Measurements from ENCODE around the gene EXOC2.
"Not testable (repeated sequence)": the region's sequence is repeated elsewhere in the genome, so short reads cannot be mapped to it uniquely, and the experiment has no call there.

Gene EXOC2

DNA sequence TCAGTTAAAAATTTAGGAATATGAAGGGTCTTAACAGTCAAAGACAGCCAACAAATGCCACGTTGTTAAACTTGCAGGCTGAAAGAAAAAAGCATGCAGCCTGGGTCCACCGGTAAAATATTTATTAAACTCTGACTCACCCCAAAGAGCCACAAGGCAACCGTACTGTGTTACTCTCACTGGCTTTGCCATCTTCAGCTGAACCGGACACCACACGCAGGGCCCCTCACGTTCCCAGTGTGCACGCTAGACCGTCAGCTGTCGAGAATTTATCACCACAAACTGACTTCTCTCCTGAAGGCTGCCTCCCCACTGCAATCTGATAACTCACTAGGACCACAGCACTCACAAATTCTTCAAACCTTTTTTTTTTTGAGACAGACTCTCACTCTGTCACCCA is 66.7 kb downstream of the EXOC2 start:
- peak; percentile 15 for DNase-seq

DNA sequence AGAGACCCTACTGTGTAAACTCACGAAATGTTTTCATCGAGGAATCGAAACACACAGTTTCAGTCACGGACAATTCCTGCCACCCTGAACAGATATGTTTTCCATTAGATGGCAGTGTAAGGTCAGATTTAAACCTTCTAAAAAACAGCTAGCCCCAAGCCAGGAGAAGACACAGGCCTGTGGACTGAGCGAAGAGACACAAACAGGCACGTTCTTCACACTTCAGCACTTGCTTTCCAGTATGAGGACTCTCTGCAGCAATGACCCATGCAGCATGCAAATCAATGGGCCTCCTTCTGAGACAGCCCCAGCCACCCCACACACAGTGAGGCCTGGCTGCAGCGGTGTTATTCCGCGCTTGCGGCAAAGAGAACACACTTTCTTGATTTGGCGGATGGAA is 68.0 kb downstream of the EXOC2 start:
- DNase-seq = peak; percentile 52

DNA sequence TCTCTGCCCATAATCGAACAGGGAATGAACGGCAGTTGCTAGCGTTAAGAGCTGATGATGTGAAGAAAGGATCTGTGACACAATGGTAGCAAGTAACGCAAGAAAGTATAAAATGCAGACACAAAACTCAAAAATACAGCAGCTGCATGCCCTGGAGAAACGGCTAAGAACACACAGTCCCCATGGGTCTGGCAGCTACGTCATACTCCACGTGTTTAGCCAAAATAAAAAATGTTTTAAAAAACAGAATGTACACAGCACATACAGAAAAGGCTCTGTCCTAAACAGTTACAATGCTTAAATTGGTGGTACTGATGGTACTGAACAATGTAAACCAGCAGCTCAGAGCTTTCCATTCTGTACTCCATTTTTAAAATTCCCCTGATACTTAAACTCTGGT is 70.5 kb downstream of the EXOC2 start:
- no peak for DNase-seq

DNA sequence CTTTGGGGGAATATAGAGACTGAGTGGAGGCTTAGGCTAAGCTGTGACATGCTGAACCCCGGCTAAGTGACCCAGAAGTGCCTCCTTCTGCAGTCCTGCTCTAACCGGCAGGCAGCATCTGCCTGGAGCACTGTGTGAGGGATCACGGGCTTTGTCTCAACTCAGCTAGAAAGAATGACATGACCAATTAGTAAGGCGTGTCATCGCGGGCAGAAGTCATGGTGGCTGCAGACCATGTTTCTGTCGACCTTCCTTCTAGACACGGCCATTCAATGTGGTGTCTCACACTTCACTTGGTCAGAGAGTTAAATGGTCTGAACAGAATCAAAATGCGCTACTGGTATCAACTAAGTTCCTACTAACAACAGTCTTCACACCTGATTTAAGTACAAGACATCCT is 71.0 kb downstream of the EXOC2 start:
- DNase-seq = peak; percentile 5

DNA sequence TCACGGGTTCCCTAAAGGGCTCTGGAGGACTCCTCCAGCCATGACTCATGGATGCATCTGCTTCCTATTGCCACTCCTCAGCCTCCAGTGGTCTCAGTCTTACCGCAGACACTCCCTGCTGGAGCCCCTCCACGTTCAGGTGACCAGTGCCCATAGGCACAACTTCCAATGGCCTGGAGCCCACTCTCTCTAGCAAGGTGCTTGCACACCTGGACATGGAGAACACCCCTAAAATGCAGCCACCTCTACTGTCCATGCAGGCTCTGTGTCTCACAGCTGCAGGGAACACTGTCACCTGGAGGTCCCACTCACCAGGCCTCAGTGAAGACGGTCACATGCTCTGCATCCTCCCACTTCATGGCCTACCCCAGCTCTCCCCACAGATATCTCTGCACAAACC is 72.0 kb downstream of the EXOC2 start:
- no peak for DNase-seq

DNA sequence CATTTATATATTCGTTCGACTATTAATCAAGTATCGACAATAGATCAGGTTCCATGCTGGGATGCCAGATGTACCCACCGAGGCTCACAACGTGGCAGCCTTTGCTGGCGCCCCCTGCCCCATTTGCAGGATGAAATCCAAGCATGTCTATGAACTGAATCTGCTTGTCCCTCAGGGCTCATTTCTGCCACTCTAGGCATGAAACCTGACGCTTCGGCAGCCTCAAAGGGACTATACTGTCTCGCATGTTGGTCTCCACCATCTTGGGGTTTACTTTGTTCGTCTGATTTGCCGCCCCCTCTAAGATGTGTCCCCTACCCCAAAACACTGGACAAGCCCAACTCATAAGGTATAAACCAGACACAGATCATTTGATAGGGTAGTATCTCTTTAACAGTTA is 72.8 kb downstream of the EXOC2 start:
- no peak for DNase-seq

DNA sequence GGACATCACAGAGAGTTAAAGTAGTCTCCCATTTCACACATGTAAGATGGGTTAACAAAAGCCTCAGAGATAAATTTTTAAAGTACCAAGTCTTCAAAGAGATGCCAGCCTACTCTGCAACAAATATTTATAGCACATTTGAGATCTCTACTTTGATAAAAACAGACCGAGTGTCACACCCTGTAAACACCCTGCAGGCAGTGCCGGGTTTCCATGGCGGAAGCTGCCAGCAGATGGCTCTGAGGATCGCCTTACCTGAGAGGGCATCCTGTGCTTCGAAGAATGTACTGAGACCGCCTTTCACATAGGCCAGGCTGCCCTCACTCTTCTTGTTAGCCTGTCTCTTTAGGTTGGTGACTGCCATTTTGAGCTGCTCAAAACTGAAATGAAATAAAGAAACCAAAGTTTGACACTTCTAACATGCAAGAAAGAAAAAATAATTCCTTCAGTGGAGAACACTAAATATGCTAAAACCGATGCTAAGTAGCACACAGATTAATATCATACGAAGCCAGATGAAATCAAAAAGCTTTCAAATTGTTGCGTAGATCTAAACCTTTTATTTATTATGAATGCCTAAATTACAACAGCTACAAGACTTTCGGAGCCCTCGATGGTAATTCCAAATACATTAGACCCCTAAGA is 75.4 kb downstream of the EXOC2 start:
- no peak for DNase-seq

DNA sequence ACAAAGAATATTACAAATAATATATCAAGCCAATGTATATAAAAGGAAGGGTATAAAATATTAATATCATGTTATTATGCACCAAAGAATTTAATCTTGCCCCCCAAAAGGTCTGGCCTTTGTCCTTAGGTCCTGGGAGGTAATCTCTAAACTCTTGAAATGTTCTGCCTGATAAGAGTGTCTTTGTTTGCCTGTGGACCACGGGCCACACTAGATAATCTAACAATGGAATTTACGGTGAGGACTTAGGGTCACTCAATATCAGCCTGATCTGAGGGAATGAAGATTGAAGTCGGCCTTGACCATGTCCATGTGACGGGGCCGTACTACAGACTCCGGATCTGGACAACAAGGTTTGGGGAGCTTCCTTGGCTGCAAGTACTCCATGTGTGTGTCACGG is 79.0 kb downstream of the EXOC2 start:
- no peak for DNase-seq

DNA sequence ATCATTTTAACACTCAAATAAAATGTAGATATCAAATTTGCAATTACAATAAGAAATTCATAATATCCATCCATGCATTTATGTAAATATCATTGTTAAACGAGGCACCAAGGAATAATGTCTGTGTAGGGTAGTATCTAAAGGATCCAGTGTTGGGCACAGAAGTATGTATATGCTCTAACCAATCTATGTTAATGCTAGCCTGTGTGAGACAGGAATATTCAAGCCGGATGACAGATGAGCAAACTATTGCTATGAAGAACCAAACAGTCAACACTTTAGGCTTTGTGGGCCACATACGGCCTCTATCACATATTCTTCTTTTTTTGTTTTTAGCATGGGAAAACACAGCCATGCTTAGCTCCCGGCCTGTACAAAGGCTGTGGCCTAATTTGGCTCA is 81.0 kb downstream of the EXOC2 start:
- DNase-seq = no peak

DNA sequence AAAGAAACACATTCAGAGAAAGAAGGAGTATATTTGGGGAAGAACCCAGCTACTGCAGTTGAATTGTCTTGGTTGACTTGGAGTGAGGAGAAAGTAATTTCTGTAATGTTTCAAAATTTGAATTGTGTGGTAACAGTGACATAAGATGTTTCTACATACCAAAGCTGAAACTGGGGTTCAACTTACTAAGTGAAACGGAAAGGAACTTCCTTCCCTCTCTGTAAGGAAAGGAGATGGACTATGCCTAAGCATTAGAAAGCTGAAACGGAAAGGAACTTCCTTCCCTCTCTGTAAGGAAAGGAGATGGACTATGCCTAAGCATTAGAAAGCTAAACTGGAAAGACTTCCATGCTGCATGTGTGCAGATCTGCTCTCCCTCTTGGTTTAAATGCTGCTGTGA is 82.1 kb downstream of the EXOC2 start:
- DNase-seq = no peak

DNA sequence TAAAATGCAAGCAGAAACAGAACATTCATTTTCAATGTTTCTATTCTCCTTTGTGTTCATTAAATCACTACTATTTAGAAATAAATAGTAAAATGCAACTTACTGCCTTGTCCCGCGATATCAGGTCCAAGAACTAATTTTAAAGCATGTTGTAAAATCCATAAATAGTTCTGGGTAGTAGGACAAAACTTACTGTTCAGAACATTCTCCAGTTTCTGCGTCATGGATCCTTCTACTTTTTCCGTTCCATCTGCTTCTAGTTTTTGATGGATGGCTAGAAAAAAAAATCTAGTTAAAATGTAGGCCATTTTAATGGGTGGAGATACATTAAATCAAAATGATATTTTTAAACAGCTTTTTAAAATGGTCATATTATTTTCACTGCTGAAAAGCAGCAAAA is 83.0 kb downstream of the EXOC2 start:
- DNase-seq = no peak

DNA sequence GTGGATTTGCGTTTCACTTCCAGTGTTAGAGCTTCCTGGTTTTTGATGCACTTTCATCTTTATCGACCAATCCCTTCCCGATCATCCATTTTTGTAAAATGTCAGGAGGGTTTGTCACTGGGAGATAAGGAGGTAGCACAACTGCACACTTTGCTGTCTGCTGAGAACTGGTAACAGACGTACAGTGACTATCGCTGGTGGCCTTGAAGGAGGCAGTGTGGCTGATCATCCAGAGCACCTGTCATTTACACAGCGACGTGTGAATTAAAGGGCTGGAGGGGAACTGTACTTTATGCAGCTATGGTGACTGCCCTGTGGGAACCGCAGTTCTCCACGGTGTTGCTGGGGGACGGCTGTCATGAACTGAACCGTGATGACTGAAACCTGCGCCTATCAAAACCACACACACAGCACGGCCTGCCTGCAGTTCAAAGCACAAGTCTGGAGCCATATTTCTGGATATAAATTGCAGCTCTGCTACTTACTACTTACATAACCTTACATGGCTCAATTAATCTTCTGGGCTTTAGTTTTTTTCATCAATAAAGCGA is 86.0 kb downstream of the EXOC2 start:
- DNase-seq = no peak

DNA sequence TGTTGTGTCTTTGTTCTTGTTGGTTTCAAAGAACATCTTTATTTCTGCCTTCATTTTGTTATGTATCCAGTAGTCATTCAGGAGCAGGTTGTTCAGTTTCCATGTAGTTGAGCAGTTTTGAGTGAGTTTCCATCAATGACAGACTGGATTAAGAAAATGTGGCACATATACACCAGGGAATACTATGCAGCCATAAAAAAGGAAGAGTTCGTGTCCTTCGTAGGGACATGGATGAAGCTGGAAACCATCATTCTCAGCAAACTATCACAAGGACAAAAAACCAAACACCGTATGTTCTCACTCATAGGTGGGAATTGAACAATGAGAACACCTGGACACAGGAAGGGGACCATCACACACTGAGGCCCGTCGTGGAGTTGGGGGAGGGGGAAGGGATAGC is 87.0 kb downstream of the EXOC2 start:
- not testable (repeated sequence) for DNase-seq

DNA sequence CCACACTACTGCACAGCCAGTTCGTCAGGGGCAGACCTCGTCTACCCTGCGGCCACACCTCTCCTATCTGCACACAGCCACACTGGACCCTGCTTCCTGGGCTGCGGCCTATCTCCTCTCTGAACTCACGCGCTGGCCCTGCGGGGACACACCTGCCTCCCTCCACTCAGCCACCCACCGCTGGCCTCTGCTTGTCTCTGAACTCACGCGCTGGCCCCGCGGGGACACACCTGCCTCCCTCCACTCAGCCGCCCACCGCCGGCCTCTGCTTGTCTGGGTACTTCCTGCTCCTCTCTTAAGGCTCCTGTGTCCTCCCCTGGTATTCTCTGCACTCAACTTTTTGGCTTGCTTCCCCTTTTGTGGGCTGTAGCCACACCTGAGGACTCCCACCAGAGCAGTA is 88.4 kb downstream of the EXOC2 start:
- no peak for DNase-seq

DNA sequence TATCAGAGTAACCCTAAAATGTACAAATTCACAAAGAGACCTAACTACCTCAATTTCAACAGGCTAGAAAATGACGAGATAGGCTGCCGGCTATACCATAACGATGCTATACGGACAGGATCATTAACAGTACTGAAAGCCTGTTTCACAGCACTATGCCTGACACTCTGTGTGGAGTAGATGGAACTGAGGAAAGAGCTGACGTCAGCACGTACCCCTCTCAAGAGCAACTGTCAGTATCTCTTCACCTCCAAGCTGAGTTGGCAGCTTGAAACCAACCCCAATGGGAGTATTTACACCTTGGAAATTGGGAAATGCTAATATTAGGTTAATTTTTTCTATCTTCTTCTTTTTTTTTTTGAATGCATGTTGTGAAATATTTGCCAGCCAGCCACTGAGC is 89.7 kb downstream of the EXOC2 start:
- no peak for DNase-seq

DNA sequence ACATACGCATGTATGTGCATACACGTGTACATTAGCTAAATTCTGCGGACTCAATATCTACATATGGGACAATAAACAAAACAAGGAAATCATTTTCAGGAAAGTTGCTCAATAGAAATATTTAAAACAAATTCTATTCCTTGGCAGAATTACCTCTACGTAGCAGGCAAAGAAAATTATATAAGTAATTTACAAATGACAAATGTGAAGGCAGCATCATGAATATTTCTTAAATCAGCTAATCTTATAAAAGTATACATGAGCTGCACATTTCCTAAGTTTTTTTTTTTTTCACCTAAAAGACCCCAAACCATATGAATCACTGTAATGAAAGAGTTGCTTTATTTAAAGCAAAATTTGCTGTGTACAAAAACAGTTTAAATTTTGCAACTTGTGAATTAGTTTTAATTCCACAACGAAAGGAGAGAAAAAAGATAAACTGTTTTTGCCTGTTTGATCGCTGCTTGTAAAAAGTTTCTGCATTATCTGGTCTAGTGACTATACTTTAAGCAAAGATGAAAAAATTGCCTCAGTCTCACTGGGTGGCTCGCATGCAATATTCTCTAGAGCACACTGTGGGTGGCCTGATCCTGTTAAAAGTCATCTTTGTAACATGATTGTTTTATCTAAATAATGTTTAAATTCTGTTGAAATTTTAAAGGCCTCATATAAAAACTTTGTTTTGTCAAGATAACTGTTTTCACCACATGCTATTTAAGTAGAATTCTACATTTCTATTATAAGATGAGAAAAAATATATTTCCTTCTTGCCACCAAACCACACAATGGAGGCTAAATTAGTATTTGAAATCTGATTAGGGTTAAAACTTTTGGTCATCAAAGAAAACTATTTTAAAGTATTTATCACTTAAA is 93.1 kb downstream of the EXOC2 start:
- peak; percentile 19 for DNase-seq

DNA sequence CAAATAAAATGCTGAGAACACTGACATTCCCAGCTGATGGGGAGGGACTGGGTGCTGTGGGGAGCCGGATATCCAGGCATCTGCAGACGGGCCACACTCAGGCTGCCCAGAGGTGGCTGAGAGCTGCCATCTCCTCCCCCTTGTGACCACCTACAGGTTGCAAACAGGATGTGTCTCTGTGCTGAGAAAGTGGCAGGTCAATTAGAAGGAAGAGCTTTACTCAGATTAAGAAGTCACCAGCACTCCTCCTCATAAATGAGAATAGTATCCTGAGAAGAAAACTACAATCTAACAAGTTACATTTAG is 99.1 kb downstream of the EXOC2 start:
- no peak for DNase-seq

DNA sequence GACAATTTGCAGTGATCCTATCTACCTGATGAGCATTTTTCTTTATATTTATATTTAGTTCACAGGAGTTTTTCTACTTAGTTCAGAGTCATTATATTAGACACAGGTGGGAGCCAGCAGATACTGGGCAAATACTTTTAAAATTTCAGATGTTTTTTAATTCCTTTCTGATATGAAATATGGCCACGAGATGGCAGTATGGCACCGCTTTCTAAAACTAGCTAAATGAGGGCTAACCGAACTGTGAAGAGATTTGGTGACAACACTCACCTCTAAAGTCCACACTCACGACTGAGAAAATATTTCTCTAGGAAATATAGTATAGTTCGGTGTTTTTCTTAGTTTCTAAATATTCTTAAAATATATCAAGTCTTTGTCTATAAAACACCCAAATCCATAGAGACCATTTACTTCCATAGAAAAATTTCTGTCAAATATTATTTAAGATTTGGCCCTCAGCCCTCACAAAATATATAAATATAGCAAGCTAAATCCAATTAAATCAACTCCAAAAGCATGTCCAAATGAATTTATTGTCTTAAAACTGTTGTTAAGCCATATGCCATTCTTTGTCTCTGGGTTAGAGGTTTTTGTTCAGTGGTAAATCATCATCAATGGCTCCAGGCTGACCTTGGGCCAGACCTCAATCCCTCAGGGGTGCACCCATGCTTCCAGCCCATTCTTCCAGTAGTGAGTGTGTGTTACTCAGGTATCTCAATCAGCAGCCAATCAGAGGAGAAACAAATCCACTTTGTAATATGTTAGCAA is 99.6 kb downstream of the EXOC2 start:
- peak; percentile 61 for DNase-seq

DNA sequence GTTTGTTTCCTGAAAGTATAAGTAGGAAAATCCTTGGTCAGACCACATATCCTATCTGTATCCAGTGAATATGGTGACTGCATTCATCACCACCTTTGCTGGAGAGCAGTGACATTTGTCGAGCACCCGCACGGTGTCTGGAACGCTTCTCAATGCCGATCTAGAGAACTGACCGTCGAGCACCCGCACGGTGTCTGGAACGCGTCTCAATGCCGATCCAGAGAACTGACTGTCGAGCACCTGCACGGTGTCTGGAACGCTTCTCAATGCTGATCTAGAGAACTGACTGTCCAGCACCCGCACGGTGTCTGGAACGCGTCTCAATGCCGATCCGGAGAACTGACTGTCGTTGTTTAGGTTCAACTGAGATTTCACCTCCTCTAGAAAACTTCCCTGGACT is 103.8 kb downstream of the EXOC2 start:
- DNase-seq = no peak

DNA sequence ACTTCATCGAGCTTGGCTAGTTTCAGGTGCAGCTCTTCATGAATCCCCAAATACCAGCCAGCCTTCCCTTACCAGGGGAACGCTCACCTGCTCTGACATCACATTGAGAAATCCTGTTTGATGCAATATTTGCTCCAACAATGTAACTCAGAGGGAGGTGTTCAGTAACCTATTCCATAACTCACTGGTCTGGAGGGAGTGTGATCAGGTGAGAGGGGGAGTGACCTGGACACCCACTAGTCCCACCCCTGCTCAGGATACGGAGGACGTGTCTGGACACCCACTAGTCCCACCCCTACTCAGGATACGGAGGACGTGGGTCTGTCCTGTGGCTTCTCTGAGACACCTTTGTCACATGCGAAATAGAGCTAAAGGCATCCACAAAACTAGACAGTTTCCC is 106.4 kb downstream of the EXOC2 start:
- DNase-seq = no peak

DNA sequence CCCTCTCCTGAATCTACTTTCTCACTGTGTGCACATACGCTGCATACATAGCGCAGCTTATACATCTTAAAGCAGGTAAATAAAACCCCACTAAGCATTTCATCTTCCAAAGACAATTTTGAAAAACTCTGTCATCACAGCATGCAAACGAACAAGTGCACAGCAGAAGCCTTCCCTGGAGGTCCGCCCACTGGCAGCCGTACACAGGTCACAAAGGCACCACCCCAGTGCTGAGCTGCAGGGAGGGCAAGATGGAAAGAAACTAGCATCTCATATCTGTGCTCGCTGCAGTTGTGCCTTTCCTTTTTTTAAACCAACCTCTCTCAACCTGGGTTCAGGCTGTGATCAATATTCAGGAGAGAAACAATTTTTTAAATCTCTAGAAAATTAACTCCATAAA is 109.3 kb downstream of the EXOC2 start:
- DNase-seq = no peak

DNA sequence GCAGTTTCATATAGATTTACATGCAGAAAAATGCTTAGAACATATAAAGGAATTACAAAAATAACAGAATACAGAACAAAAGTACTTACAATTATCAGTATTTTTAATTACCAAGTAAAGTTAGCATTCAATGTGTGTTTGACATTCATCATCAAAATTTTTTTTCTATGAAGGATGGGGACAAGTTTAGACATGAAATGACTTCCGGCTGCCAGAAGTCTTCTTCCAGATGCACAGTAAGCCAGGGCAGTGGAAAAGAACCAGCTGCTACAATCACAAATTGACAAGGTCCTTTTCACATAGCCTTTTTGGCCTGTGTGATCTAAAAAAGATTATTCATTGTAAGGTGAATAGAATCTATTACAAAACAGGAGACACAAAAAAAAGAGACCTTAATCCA is 109.8 kb downstream of the EXOC2 start:
- DNase-seq = no peak

DNA sequence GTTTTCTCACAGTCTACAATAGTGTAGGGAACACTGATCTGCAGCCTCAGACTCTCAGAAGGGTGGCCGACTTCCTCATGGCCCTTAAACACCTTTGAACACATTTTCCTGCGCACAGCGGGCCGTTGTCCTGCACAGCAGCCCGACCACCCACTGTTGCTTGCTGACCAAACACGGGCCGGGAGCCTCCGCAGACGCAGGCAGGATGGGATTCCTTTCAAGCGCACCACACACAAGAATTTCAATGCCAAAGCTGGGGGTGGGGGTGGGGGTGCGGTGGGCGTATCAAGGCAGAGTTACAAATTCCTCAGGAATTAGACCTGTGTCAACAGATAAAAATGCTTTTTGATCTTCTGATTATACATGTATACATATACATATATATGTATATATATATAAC is 110.6 kb downstream of the EXOC2 start:
- DNase-seq = peak; percentile 22

DNA sequence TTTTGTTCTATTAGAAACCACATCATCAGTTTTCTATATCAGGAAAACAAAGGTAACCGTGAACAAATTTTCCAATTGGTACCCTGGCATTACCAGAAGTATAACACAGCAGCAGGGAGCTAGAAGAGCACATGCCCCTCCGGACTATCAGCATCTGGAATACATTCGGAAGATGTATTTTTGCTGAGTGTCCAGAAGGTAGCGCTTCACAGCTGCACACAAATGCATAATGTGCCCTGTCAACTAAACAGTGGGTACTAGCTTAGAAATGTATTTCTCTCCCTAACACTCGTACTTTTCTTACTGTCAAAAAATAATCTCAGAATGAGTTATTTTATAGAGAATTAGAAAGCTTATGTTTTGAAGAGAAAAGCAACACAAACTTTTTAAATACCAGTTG is 113.6 kb downstream of the EXOC2 start:
- peak; percentile 49 for DNase-seq

All from fibroblast of skin of scalp (primary cell).